GM12873 (cell line): Measurements from ENCODE around the gene HOXD3.

Source experiments
- TF ChIP-seq, protein P1 (sequence below): IDR thresholded peaks from 2 replicates; pipeline ENCODE4 v1.5.1; 2012; ENCODE audit warnings: low read depth, mild to moderate bottlenecking, moderate library complexity, low read length, control low read depth; ENCODE audit not compliant: insufficient read depth; ENCODE audit errors: missing control alignments

The HOXD3 gene

DNA sequence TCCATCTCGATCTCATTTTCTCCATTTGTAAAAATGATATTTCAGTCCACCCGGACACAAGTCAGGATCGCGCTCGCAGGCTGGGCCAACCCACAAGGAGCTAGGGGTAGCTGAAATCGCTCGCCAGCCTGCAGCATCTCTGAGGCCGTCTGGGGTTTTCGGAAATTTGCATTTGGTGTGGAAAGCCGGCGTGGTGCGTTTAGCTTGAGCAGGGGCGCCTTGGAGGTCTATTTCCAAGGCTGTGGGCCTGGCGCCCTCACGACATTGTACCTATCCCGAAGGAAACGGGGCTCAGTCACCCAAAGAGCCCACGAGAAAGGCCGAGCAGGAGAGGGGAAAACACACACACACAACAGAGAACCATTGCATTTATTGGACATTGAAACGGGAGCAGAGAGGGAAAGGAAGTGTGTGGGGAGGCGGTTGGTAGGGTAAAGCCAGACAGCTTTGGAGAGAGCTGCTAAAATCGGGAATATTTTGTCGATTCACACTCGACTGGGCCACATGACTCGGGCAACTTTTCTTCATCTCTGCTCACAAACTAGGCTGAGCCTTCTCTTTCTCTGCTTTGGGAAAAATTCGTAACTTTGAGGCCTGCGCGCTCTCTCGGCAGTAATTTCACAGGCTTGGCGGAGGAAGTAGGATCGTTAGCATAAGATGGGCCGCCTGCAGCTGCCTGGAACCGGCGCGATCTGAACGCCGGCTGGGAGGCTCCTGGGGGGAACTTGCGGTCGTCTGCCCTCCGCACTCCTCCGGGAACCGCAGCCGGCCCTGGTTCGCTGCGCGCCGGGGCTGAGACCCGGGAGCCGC, 28.7 kb upstream of the HOXD3 start:
- TF ChIP-seq, protein P1, sequence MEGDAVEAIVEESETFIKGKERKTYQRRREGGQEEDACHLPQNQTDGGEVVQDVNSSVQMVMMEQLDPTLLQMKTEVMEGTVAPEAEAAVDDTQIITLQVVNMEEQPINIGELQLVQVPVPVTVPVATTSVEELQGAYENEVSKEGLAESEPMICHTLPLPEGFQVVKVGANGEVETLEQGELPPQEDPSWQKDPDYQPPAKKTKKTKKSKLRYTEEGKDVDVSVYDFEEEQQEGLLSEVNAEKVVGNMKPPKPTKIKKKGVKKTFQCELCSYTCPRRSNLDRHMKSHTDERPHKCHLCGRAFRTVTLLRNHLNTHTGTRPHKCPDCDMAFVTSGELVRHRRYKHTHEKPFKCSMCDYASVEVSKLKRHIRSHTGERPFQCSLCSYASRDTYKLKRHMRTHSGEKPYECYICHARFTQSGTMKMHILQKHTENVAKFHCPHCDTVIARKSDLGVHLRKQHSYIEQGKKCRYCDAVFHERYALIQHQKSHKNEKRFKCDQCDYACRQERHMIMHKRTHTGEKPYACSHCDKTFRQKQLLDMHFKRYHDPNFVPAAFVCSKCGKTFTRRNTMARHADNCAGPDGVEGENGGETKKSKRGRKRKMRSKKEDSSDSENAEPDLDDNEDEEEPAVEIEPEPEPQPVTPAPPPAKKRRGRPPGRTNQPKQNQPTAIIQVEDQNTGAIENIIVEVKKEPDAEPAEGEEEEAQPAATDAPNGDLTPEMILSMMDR, result no peak

DNA sequence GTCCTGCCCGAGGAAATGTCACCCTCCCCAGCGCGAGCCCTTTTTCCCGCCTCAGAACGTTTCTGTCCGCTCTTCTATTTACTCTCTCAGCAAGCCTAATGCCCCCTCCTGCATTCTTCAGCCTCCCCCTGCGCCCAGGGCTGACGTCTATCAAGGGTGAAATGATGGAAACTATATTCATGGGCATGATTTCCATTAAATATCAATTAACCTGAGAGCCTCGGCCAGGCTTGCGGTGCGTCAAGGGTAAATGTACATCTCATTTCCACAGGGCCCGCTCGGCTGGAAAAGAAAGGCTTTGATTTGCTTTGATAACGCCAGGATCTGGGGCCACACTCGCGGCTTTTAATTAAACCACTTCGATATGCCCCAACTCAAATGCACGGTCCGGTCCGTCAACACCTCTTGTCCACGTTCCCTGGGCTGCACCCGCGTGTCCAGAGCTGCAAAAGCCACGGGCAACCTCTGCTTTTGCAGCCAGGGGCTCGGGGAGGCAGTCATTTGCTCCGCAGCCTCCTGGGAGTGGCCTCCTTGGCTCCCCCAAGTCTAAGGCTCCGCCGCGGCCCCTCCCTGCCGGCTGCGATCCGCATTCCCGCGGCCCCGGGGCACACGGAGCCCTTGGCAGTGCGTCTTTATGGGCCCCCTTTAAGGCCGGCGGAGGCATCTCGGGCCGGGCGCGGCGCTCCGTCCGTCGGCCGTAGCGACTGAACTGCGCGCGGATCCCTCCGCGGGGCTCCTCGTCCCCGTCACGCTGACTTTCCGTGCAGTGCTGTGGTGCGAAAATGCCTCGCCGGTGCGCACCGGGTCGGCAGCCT, 27.9 kb upstream of the HOXD3 start, which contains the start of gene HOXD8:
HOXD8 (plus strand) TSS at position 724 of the 815 bp plus-strand sequence. CDS start 662 bp downstream, outside the sequence.
- TF ChIP-seq, protein P1, result no peak

DNA sequence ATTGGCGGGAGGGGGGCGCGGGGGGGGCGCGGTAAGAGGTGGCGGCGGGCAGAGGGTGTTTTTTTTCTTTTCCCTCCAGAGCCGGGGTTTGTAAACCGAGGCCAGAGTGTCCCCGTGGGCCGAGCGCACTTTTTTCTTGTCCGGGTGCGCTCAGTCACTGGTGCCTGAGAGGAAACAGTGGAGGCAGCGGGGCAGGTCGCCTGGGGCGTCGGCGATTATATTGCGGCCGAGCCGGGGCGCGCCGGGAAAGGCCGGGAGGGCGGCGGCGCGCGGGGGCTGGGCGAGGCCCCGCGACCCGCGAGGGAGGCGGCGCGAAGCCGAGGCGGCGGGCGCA, 27.3 kb upstream of the HOXD3 start:
- TF ChIP-seq, protein P1, result no peak

DNA sequence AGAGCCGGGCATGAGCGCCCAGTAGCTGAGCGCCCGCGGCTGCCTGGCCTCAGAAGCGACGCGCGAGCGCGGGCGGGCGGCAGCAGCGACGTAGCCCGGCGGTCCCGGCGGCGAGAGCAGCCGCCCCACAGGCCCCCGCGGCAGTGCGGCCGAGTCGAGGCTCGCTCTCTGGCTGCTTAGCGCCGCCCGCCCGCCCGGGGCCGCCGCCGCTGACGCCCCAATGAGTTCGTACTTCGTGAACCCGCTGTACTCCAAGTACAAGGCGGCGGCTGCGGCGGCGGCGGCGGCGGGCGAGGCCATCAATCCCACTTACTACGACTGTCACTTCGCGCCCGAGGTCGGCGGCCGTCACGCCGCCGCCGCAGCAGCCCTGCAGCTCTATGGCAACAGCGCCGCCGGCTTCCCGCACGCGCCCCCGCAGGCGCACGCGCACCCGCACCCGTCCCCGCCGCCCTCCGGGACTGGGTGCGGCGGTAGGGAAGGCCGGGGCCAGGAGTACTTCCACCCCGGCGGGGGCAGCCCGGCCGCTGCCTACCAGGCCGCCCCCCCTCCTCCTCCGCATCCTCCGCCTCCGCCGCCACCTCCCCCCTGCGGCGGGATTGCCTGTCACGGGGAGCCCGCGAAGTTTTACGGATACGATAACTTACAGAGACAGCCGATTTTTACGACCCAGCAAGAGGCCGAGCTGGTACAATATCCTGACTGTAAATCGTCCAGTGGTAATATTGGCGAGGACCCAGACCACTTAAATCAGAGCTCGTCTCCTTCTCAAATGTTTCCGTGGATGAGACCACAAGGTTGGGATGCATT, 26.8 kb upstream of the HOXD3 start:
- TF ChIP-seq, protein P1, result no peak

DNA sequence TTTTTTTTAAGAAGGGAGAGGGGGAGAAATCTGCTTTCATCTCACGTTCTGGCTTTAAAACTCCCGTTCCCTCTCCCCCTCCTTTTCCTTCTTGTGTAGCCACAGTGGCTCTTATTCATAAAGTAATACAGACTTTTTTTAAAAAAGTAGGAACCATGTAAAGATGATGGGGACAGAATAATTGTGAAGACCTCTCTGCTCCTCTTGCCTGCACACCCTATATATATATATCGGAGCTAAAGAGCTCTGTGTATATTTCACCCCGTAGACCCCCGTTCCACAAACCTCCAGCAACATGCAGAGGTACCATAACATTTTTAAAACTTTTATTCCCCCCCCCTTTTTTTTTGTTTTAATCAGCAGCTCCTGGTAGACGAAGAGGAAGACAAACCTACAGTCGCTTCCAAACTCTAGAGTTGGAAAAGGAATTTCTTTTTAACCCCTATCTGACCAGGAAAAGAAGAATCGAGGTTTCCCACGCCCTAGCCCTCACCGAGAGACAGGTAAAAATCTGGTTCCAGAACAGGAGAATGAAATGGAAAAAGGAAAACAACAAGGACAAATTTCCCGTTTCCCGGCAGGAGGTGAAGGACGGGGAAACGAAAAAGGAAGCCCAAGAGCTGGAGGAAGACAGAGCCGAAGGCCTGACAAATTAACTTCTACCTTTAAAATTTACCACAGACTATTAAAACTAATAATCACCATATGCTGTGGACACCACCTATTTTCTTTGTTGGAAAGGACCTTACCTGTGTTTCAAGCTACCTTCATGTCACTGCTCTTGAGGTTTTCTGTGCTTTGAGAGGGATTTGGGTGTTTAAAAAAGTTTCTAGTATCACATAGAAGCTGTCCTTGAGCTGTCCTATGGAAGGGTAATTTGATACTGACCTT, 25.9 kb upstream of the HOXD3 start:
- TF ChIP-seq, protein P1, result no peak

DNA sequence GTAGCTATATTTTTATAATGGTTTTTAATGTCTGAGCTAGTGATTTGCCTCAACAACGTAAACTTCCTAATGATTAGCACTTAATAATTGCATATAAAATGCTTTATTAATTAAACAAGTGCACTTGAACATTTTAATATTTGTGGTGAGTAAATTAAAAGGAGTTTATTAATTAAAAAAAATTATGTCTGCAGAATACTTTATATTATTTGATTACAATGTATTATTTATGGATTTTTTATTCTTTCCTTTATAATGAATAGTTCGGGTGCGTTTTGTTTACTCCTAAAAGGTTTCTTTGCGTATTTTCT, 25.3 kb upstream of the HOXD3 start:
- TF ChIP-seq, protein P1, result no peak
